ENCODE data around the gene HTR3A. TPM values are rescaled to one million over a fixed set of nuclear protein-coding genes. Genes with fewer than 3 reads are reported as not detected.

The HTR3A gene
- total and polyA plus RNA-seq, 11 donors: 0.15 to 0.23 TPM; not detected in 9

- WGBS, 4 donors: 60 to 63% (median 62%) methylated on average over 4 of the region's 4 CpGs
- no peak for ATAC-seq
Observed at GRCh38 chr11:114008331-114008730, 33.4 kb downstream of the HTR3A start.

GRCh38 chr11:114010931-114011330, 36.0 kb downstream of the HTR3A start:
- H3K27ac ChIP-seq: no peak overlapping the region
- H3K4me3 ChIP-seq: no peak overlapping the region
- DNase-seq (no peak), ATAC-seq (no peak)
- no peaks in the 10 kb centered on the region for H3K4me1 ChIP-seq
- H3K27me3 ChIP-seq: peaks cover 0 to 10% (median 0%) of the 10 kb centered on the region in 9 donors
- intact Hi-C loops (cut with DNase I): no loop called here
- H3K36me3 ChIP-seq: no peaks in the 10 kb centered on the region
- no peaks in the 10 kb centered on the region for H3K9me3 ChIP-seq
- WGBS, 4 donors: 55 to 66% (median 58%) methylated on average over 4 of the region's 4 CpGs
- TF ChIP-seq, protein P1, sequence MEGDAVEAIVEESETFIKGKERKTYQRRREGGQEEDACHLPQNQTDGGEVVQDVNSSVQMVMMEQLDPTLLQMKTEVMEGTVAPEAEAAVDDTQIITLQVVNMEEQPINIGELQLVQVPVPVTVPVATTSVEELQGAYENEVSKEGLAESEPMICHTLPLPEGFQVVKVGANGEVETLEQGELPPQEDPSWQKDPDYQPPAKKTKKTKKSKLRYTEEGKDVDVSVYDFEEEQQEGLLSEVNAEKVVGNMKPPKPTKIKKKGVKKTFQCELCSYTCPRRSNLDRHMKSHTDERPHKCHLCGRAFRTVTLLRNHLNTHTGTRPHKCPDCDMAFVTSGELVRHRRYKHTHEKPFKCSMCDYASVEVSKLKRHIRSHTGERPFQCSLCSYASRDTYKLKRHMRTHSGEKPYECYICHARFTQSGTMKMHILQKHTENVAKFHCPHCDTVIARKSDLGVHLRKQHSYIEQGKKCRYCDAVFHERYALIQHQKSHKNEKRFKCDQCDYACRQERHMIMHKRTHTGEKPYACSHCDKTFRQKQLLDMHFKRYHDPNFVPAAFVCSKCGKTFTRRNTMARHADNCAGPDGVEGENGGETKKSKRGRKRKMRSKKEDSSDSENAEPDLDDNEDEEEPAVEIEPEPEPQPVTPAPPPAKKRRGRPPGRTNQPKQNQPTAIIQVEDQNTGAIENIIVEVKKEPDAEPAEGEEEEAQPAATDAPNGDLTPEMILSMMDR (IDR thresholded peaks at IDR 0.05): no peak
- no peak for TF ChIP-seq POLR2A (IDR thresholded peaks at IDR 0.05)

More at GRCh38 chr11:114008331-114008730, 33.4 kb downstream of the HTR3A start:
- intact Hi-C loops (cut with DNase I): no loop called here
- no peaks in the 10 kb centered on the region for H3K4me1 ChIP-seq
- H3K9me3 ChIP-seq: no peaks in the 10 kb centered on the region
- H3K36me3 ChIP-seq: no peaks in the 10 kb centered on the region
- no peak for DNase-seq
- peaks cover 0 to 14% (median 0%) of the 10 kb centered on the region in 9 donors for H3K27me3 ChIP-seq
- TF ChIP-seq, protein P1 (IDR thresholded peaks at IDR 0.05): no peak
- no peak for TF ChIP-seq POLR2A (IDR thresholded peaks at IDR 0.05)
- H3K4me3 ChIP-seq: no peak overlapping the region
- H3K27ac ChIP-seq: no peak overlapping the region

GRCh38 chr11:114011443-114011842, 36.5 kb downstream of the HTR3A start:
- no peak for ATAC-seq
- Histone ChIP-seq H3K4me3 (no peak overlapping the region), H3K4me1 (no peaks in the 10 kb centered on the region), H3K27ac (no peak overlapping the region), H3K9me3 (no peaks in the 10 kb centered on the region), H3K36me3 (no peaks in the 10 kb centered on the region), H3K27me3 (peaks cover 0 to 10% (median 0%) of the 10 kb centered on the region in 9 donors)
- no peak for DNase-seq
- intact Hi-C loops (cut with DNase I): no loop called here
- TF ChIP-seq, protein P1 (IDR thresholded peaks at IDR 0.05): no peak
- TF ChIP-seq POLR2A (IDR thresholded peaks at IDR 0.05): no peak
- 58 to 68% (median 61%) methylated on average over 2 of the region's 2 CpGs for WGBS, 4 donors

DNA sequence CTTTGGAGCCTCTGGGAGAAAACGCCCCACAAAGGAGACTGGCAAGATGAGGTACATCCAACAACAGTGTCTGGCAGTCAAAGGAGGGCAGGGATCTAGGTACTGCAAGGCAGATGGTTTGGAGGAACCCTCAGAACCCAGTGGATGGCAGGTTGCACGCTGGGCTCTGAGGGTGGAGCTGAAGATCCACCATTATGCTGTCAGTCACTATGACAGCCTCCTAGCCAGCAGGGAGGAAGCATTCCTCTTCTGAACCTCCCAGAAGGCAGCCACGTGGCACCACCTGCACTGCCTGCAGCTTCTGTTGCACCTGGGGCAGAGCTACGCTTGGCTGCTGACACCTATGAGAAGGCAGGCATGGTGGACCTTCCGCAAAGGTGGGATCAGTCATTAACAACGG, 40.2 kb downstream of the HTR3A start:
- no peak overlapping the region for H3K4me3 ChIP-seq
- DNase-seq (no peak), ATAC-seq (no peak)
- no peaks in the 10 kb centered on the region for H3K36me3 ChIP-seq
- H3K4me1 ChIP-seq: peaks cover 0 to 4% (median 0%) of the 10 kb centered on the region in 12 donors
- TF ChIP-seq, protein P1 (IDR thresholded peaks at IDR 0.05): no peak
- no peak for TF ChIP-seq POLR2A (IDR thresholded peaks at IDR 0.05)
- peaks cover 0 to 10% (median 0%) of the 10 kb centered on the region in 9 donors for H3K27me3 ChIP-seq
- intact Hi-C loops (cut with DNase I): no loop called here
- H3K9me3 ChIP-seq: no peaks in the 10 kb centered on the region
- WGBS, 4 donors: 58 to 63% (median 60%) methylated on average over 6 of the region's 6 CpGs
- no peak overlapping the region for H3K27ac ChIP-seq
